ENCODE measurements around the gene TCF3. TPM values are rescaled to one million over a fixed set of nuclear protein-coding genes. Genes with fewer than 3 reads are reported as not detected.

Gene TCF3
- polyA plus RNA-seq, 1 donor (not counting 4 experiments of a cell fraction or from before 2014, with no cell fraction given), result 40.0 TPM

GRCh38 chr19:1563251-1563650 is 89.2 kb downstream of the TCF3 start:
- H3K79me2 ChIP-seq (ENCODE audit: control insufficient read depth, insufficient read depth, low read length), result peaks cover 34% of the 10 kb centered on the region
- no peak overlapping the region for H3K27ac ChIP-seq (ENCODE audit: control insufficient read depth, insufficient read depth, low read length)
- no peak overlapping the region for H3K4me2 ChIP-seq (ENCODE audit: control insufficient read depth, extremely low read depth, insufficient read depth, low read depth, low read length)
- H3K27me3 ChIP-seq (ENCODE audit: control insufficient read depth, extremely low read depth, insufficient read depth, low read length), result no peaks in the 10 kb centered on the region
- no peaks in the 10 kb centered on the region for H3K4me1 ChIP-seq (ENCODE audit: control insufficient read depth, extremely low read depth, insufficient read depth, low read length)
- dilution Hi-C loops (cut with MboI; ENCODE audit: extremely low pct_ligation_motif_present, low sequenced_read_pairs), result no loop called here
- no peak for DNase-seq (ENCODE audit: low read depth, low spot score)
- TF ChIP-seq, protein P1, sequence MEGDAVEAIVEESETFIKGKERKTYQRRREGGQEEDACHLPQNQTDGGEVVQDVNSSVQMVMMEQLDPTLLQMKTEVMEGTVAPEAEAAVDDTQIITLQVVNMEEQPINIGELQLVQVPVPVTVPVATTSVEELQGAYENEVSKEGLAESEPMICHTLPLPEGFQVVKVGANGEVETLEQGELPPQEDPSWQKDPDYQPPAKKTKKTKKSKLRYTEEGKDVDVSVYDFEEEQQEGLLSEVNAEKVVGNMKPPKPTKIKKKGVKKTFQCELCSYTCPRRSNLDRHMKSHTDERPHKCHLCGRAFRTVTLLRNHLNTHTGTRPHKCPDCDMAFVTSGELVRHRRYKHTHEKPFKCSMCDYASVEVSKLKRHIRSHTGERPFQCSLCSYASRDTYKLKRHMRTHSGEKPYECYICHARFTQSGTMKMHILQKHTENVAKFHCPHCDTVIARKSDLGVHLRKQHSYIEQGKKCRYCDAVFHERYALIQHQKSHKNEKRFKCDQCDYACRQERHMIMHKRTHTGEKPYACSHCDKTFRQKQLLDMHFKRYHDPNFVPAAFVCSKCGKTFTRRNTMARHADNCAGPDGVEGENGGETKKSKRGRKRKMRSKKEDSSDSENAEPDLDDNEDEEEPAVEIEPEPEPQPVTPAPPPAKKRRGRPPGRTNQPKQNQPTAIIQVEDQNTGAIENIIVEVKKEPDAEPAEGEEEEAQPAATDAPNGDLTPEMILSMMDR (optimal IDR thresholded peaks at IDR 0.05 in 1 of 3, IDR thresholded peaks at IDR 0.05 in 1 of 3, conservative IDR thresholded peaks at IDR 0.05 in 1 of 3; ENCODE audit: extremely low read depth in 1 of 3, insufficient read depth in 2 of 3, low read length in 3 of 3), result no peak
- no peak for TF ChIP-seq EZH2 (IDR thresholded peaks at IDR 0.05; ENCODE audit: low read length)
- no peaks in the 10 kb centered on the region for H3K9me1 ChIP-seq (ENCODE audit: control insufficient read depth, extremely low read depth, insufficient read depth, low read length)
- no peak overlapping the region for H3K4me3 ChIP-seq (ENCODE audit: control insufficient read depth in 2 of 3, extremely low read depth in 1 of 3, insufficient read depth in 2 of 3, low read depth in 1 of 3, low read length in 3 of 3)
- no peak overlapping the region for H3K9ac ChIP-seq (ENCODE audit: control insufficient read depth, extremely low read depth, insufficient read depth, low read length)
- H3K36me3 ChIP-seq (ENCODE audit: control insufficient read depth in 2 of 2, extremely low read depth in 1 of 2, insufficient read depth in 2 of 2, low read length in 2 of 2), result peaks cover 0 to 2% of the 10 kb centered on the region in 2 experiments
- FAIRE-seq, result no peak
- no peak overlapping the region for H2AFZ ChIP-seq (ENCODE audit: control insufficient read depth, low read length)
- no peaks in the 10 kb centered on the region for H4K20me1 ChIP-seq (ENCODE audit: control insufficient read depth, extremely low read depth, insufficient read depth, low read length)
- no peaks in the 10 kb centered on the region for H3K9me3 ChIP-seq (ENCODE audit: control insufficient read depth, low read depth, low read length)

DNA sequence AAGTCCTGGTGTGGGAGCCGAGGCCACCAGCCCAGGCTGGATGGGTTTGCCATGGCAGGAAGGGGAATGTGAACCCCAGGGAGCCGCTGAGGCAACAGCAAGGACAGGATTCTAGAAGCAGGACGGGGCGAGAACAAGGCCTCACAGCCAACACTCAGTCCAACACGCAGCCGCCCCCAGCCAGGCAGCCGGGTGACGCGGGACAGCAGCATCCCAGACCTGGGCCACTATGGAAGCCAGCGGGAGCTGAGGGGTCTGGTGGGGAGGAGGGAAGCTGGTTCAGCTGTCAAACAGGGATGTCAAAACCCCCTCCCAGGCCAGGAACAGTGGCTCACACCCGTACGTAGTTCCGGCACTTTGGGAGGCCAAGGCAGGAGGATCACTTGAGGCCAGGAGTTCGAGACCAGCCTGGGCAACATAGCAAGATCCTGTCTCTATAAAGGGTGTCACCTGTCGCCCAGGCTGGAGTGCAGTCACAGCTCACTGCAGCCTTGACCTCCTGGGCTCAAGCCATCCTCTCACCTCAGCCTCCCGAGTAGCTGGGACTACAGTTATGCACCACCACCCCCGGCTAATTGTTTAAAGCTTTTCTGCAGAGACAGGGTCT is 91.1 kb downstream of the TCF3 start:
- Histone ChIP-seq H3K27ac (ENCODE audit: control insufficient read depth, insufficient read depth, low read length) (no peak overlapping the region), H3K79me2 (ENCODE audit: control insufficient read depth, insufficient read depth, low read length) (peaks cover 30% of the 10 kb centered on the region), H4K20me1 (ENCODE audit: control insufficient read depth, extremely low read depth, insufficient read depth, low read length) (no peaks in the 10 kb centered on the region), H2AFZ (ENCODE audit: control insufficient read depth, low read length) (no peak overlapping the region), H3K27me3 (ENCODE audit: control insufficient read depth, extremely low read depth, insufficient read depth, low read length) (no peaks in the 10 kb centered on the region), H3K4me1 (ENCODE audit: control insufficient read depth, extremely low read depth, insufficient read depth, low read length) (no peaks in the 10 kb centered on the region), H3K9ac (ENCODE audit: control insufficient read depth, extremely low read depth, insufficient read depth, low read length) (no peak overlapping the region), H3K36me3 (ENCODE audit: control insufficient read depth in 2 of 2, extremely low read depth in 1 of 2, insufficient read depth in 2 of 2, low read length in 2 of 2) (peaks cover 0 to 4% of the 10 kb centered on the region in 2 experiments), H3K4me2 (ENCODE audit: control insufficient read depth, extremely low read depth, insufficient read depth, low read depth, low read length) (no peak overlapping the region), H3K4me3 (ENCODE audit: control insufficient read depth in 2 of 3, extremely low read depth in 1 of 3, insufficient read depth in 2 of 3, low read depth in 1 of 3, low read length in 3 of 3) (no peak overlapping the region), H3K9me1 (ENCODE audit: control insufficient read depth, extremely low read depth, insufficient read depth, low read length) (no peaks in the 10 kb centered on the region), H3K9me3 (ENCODE audit: control insufficient read depth, low read depth, low read length) (no peaks in the 10 kb centered on the region)
- FAIRE-seq, result no peak
- TF ChIP-seq EZH2 (IDR thresholded peaks at IDR 0.05; ENCODE audit: low read length), result no peak
- TF ChIP-seq, protein P1 (optimal IDR thresholded peaks at IDR 0.05 in 1 of 3, IDR thresholded peaks at IDR 0.05 in 1 of 3, conservative IDR thresholded peaks at IDR 0.05 in 1 of 3; ENCODE audit: extremely low read depth in 1 of 3, insufficient read depth in 2 of 3, low read length in 3 of 3), result no peak
- dilution Hi-C loops (cut with MboI; ENCODE audit: extremely low pct_ligation_motif_present, low sequenced_read_pairs), result no loop called here
- no peak for DNase-seq (ENCODE audit: low read depth, low spot score)

Data from keratinocyte (primary cell).